Smooth muscle cell (in vitro differentiated cells): ENCODE measurements around the gene INPPL1. TPM values are rescaled to one million over a fixed set of nuclear protein-coding genes. Genes with fewer than 3 reads are reported as not detected.

Experiments
- DNase-seq: peaks from one replicate; lab custom pipeline; 2025; ENCODE audit not compliant: unreplicated experiment; lab: John Stamatoyannopoulos, UW
- H2AFZ ChIP-seq: fragments of 200-600 bp; sonication (generic); 2 replicates; pipeline ENCODE4 v1.6.0; 2016; ENCODE audit warnings: antibody characterized with exemption, low read depth, mild to moderate bottlenecking
- H3F3A ChIP-seq: fragments of 200-600 bp; sonication (generic); 2 replicates; pipeline ENCODE4 v1.6.0; 2017; ENCODE audit warnings: antibody characterized with exemption, low read depth
- H3K27ac ChIP-seq: fragments of 200-600 bp; sonication (generic); 2 replicates; pipeline ENCODE4 v1.5.1; 2016; ENCODE audit warnings: low read depth, mild to moderate bottlenecking
- H3K27me3 ChIP-seq: fragments of 200-600 bp; sonication (generic); 2 replicates; pipeline ENCODE4 v1.6.1; 2016; ENCODE audit warnings: low read depth, mild to moderate bottlenecking
- H3K36me3 ChIP-seq: fragments of 200-600 bp; sonication (generic); 2 replicates; pipeline ENCODE4 v1.5.1; 2016; ENCODE audit warnings: low read depth
- H3K4me1 ChIP-seq: fragments of 200-600 bp; sonication (generic); 2 replicates; pipeline ENCODE4 v1.5.1; 2016; ENCODE audit warnings: low read depth
- H3K4me2 ChIP-seq: fragments of 200-600 bp; sonication (generic); 2 replicates; pipeline ENCODE4 v1.6.0; 2016; ENCODE audit warnings: mild to moderate bottlenecking
- H3K4me3 ChIP-seq: fragments of 200-600 bp; sonication (generic); 2 replicates; pipeline ENCODE4 v1.5.1; 2016; ENCODE audit warnings: mild to moderate bottlenecking
- H3K79me2 ChIP-seq: fragments of 200-600 bp; sonication (generic); 2 replicates; pipeline ENCODE4 v1.6.0; 2016; ENCODE audit warnings: low read depth, mild to moderate bottlenecking
- H3K9ac ChIP-seq: fragments of 200-600 bp; sonication (generic); 2 replicates; pipeline ENCODE4 v1.6.0; 2016; ENCODE audit warnings: low read depth
- H3K9me3 ChIP-seq: fragments of 200-600 bp; sonication (generic); replicated peaks from 2 replicates; pipeline ENCODE4 v1.5.1; 2016; ENCODE audit warnings: low read depth
- H4K20me1 ChIP-seq: fragments of 200-600 bp; sonication (generic); 2 replicates; pipeline ENCODE4 v1.6.0; 2016; ENCODE audit warnings: low read depth
- CTCF ChIP-seq: fragments of 200-600 bp; sonication (generic); IDR thresholded peaks from 2 replicates; pipeline ENCODE4 v1.5.1; 2017; ENCODE audit warnings: borderline replicate concordance, mild to moderate bottlenecking, antibody characterized with exemption; ENCODE audit not compliant: insufficient read depth, poor library complexity, severe bottlenecking
- WGBS: methylation state at CpG from one replicate; pipeline ENCODE4 v1.1.7; 2016; ENCODE audit warnings: low lambda C conversion rate; 5-methylcytosine and 5-hydroxymethylcytosine counted together
- polyA plus RNA-seq: library from polyadenylated mRNA; unstranded; fragments of >200 nt; fragmentation: Nextera tagmentation; extraction: Ambion mirVana; gene quantifications from 2 replicates; pipeline ENCODE4 v1.2.1, GENCODE V29; 2016
- total RNA-seq: library from RNA; depleted of rRNA; stranded (reverse); fragments of >200 nt; gene quantifications from 2 replicates; pipeline ENCODE4 v1.2.3, GENCODE V29; 2014

The INPPL1 gene
- total and polyA plus RNA-seq, 2 experiments from 2014 or later, result 71.6 to 95.6 TPM

DNA sequence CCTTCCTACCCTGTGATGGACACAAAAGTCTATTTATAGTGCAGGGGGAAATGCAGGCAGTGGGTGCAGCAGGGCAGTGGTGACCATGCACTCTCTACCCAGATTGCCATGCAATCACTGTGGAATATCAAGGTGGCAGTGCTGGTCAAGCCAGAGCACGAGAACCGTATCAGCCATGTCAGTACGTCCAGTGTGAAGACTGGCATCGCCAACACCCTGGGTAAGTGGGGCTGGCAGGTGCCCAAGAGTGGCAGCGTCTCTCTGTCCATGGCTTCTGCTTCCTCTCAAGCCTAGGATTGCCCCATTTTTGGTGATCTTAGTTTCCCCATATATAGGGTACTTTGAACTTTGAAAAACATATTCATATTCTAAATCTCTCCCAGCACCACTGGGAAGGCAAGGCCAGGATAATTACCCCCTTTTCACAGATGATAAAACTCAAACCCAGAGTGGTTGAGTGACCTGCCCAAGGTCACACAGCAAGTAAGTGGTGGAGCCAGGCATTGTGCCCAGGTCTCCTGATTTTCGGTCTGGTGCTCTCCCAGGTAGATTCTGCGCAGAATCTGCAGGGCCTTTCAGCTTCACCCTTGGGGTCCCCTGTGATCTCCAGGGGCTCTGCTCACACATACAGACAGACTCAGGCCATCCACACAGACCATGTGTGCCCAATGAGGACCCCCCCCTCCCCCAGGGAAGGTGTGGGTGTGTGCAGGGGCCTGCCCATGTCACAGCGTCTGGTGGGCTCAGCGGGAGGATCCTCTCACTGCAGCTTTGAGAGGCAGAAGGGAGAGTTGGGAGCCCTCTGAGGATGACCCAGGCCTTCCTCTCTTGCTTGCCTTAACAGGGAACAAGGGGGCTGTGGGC, 7.1 kb downstream of the INPPL1 start:
- no peak for TF ChIP-seq CTCF
- Histone ChIP-seq H3K4me3 (no peak overlapping the region), H3K79me2 (peaks cover 9% of the 10 kb centered on the region), H3K9ac (no peak overlapping the region), H3F3A (peaks cover 17% of the 10 kb centered on the region), H3K27me3 (no peaks in the 10 kb centered on the region), H2AFZ (no peak overlapping the region), H3K4me2 (no peak overlapping the region), H3K27ac (no peak overlapping the region), H3K36me3 (no peaks in the 10 kb centered on the region), H3K4me1 (no peaks in the 10 kb centered on the region), H4K20me1 (peaks cover 96% of the 10 kb centered on the region), H3K9me3 (no peaks in the 10 kb centered on the region)
- WGBS, result 96% methylated on average over 9 of the region's 9 CpGs
- no peak for DNase-seq

DNA sequence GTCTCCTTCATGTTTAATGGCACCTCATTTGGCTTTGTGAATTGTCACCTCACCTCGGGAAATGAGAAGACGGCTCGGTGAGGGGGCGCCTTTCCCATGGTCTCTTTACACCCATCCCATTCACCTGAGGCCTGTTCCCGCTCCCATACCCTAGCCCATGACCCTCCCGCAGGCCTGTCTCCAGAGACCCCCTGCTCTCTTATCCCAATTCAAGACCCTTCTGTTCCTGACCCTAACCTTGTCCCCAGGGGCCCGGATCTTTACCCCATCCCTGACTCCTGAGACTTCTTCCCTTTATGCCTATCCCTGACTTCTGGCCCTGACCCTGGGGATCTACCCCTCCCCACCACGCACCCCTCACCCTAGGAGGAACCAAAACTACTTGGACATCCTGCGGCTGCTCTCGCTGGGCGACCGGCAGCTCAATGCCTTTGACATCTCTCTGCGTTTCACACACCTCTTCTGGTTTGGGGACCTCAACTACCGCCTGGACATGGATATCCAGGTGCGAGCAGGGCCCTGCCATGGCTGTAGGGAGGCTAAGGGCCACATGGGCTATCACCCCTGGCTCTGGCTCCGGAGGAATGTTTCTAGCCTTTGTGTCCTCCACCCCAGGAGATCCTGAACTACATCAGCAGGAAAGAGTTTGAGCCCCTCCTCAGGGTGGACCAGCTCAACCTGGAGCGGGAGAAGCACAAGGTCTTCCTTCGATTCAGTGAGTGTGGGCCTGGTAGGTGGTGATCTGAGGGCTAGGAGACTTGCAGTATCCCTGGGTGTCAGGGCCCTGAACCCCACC, 7.9 kb downstream of the INPPL1 start:
- no peak for TF ChIP-seq CTCF
- peaks cover 96% of the 10 kb centered on the region for H4K20me1 ChIP-seq
- peaks cover 2% of the 10 kb centered on the region for H3K79me2 ChIP-seq
- WGBS, result 97% methylated on average over 18 of the region's 18 CpGs
- no peak overlapping the region for H3K9ac ChIP-seq
- H3K4me1 ChIP-seq, result no peaks in the 10 kb centered on the region
- H3K4me3 ChIP-seq, result no peak overlapping the region
- H3K27me3 ChIP-seq, result no peaks in the 10 kb centered on the region
- no peak overlapping the region for H2AFZ ChIP-seq
- no peaks in the 10 kb centered on the region for H3K36me3 ChIP-seq
- H3F3A ChIP-seq, result peaks cover 18% of the 10 kb centered on the region
- H3K27ac ChIP-seq, result no peak overlapping the region
- DNase-seq, result no peak
- no peak overlapping the region for H3K4me2 ChIP-seq
- H3K9me3 ChIP-seq, result no peaks in the 10 kb centered on the region

DNA sequence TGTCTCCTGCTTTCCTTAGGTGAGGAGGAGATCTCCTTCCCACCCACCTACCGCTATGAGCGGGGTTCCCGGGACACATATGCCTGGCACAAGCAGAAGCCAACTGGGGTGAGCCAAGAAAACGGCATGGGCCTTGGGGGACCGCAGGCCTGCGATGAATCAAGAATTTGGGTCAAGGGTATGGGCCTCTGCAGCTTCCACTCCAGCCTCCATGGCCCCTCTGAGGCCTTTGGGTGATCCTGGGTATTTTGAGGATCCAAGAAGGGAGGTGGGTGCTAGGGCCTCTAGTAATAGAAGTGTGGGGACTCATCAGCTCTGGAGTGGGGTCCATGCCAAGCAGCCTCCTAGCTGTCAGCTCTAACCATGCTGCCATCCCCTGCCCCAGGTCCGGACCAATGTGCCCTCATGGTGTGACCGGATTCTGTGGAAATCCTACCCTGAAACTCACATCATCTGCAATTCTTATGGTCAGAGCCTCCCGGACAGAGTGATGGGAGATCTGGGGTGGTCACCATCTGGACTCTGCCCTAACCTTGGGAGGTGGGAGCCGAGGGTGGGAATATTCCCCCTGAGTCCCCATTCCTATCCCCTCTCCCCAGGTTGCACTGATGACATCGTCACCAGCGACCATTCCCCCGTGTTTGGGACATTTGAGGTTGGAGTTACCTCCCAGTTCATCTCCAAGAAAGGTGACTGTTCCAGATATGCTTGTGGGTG, 8.6 kb downstream of the INPPL1 start:
- Histone ChIP-seq H3K4me3 (no peak overlapping the region), H3K79me2 (no peaks in the 10 kb centered on the region), H3K9me3 (no peaks in the 10 kb centered on the region), H3F3A (peaks cover 18% of the 10 kb centered on the region), H3K27ac (no peak overlapping the region), H3K27me3 (no peaks in the 10 kb centered on the region), H2AFZ (no peak overlapping the region), H4K20me1 (peaks cover 94% of the 10 kb centered on the region), H3K4me1 (no peaks in the 10 kb centered on the region), H3K4me2 (no peak overlapping the region), H3K36me3 (no peaks in the 10 kb centered on the region), H3K9ac (no peak overlapping the region)
- DNase-seq, result no peak
- WGBS, result 97% methylated on average over 13 of the region's 13 CpGs
- TF ChIP-seq CTCF, result no peak
